Lung (tissue), 13 donors: Measurements from ENCODE around the gene GTF2E1. TPM values are rescaled to one million over a fixed set of nuclear protein-coding genes. Genes with fewer than 3 reads are reported as not detected.

Experiments used
- ATAC-seq: fragments of 200-7000 bp; cut with Tn5 transposase; one replicate; pipeline ENCODE4 v1.9.1; 2020; ENCODE audit warnings: moderate number of reproducible peaks; ENCODE audit not compliant: insufficient read depth, low FRiP score
- DNase-seq, 3 donors: peaks; one replicate each; pipeline ENCODE4 v3.0.0-alpha.2; 2013 to 2017
- H3K27ac ChIP-seq, 2 donors: one replicate each; pipeline ENCODE4 v1.5.1; 2013; ENCODE audit warnings: mild to moderate bottlenecking in 2 of 2, moderate library complexity in 2 of 2, control low read depth in 1 of 2, inconsistent platforms in 1 of 2, low read depth in 1 of 2, low read length in 1 of 2
- H3K27me3 ChIP-seq, 3 donors: one replicate each; pipeline ENCODE4 v1.5.1; 2013; ENCODE audit warnings: low read length in 2 of 3; ENCODE audit not compliant: control insufficient read depth in 3 of 3, insufficient read depth in 3 of 3
- H3K36me3 ChIP-seq, 4 donors: one replicate each; pipeline ENCODE4 v1.5.1; 2013; ENCODE audit warnings: low read length in 4 of 4, mild to moderate bottlenecking in 1 of 4, moderate library complexity in 1 of 4; ENCODE audit not compliant: control insufficient read depth in 4 of 4, insufficient read depth in 4 of 4
- H3K4me1 ChIP-seq, 5 donors: one replicate each; pipeline ENCODE4 v1.5.1; 2013; ENCODE audit warnings: low read length in 5 of 5, mild to moderate bottlenecking in 2 of 5, moderate library complexity in 1 of 5; ENCODE audit not compliant: control insufficient read depth in 5 of 5, insufficient read depth in 5 of 5
- H3K4me3 ChIP-seq: one replicate; pipeline ENCODE4 v1.5.1; 2013; ENCODE audit warnings: mild to moderate bottlenecking, control low read depth, moderate library complexity
- H3K9ac ChIP-seq, 2 donors: one replicate each; pipeline ENCODE4 v1.5.1; 2013; ENCODE audit warnings: low read length in 2 of 2, control low read depth in 1 of 2; ENCODE audit not compliant: insufficient read depth in 1 of 2
- H3K9me3 ChIP-seq, 4 donors: one replicate each; pipeline ENCODE4 v1.5.1; 2013; ENCODE audit warnings: low read length in 3 of 4, mild to moderate bottlenecking in 1 of 4, moderate library complexity in 1 of 4; ENCODE audit not compliant: control insufficient read depth in 4 of 4, insufficient read depth in 3 of 4
- CTCF ChIP-seq: IDR thresholded peaks from 2 replicates; pipeline ENCODE4 v1.5.1; 2012; ENCODE audit warnings: mild to moderate bottlenecking; ENCODE audit errors: control extremely low read depth, extremely low read depth
- WGBS, 2 donors: extraction: QIAGEN DNeasy Blood & Tissue Kit; methylation state at CpG; one replicate each; pipeline ENCODE4 v1.1.7; 2013; 5-methylcytosine and 5-hydroxymethylcytosine counted together
- polyA plus RNA-seq, 2 donors: library from polyadenylated mRNA; stranded (reverse); fragments of 200-250 nt; gene quantifications; one replicate each; pipeline ENCODE4 v1.2.1, GENCODE V29; 2013
- small RNA-seq: library from RNA; depleted of rRNA; stranded (forward); fragments of <200 nt; gene quantifications from one replicate; pipeline ENCODE3, GENCODE V24; 2014; ENCODE audit warnings: low replicate concordance
- total RNA-seq, 2 donors: library from RNA; depleted of rRNA in 1 of 2; stranded (reverse); fragments of >200 nt in 1 of 2; gene quantifications; one replicate each; pipeline ENCODE4 v1.2.1, GENCODE V29; 2014 to 2021
- donor health status: control.
- donor health status: control.
- donor health status: Bipolar disorder and iron deficiency.
- donor health status: healthy.
- donor health status: DM: yes; HTN: yes; CAD: no.

GTF2E1 gene
- total and polyA plus RNA-seq, 4 donors: 4.1 to 14.8 (median 10.1) TPM

DNA sequence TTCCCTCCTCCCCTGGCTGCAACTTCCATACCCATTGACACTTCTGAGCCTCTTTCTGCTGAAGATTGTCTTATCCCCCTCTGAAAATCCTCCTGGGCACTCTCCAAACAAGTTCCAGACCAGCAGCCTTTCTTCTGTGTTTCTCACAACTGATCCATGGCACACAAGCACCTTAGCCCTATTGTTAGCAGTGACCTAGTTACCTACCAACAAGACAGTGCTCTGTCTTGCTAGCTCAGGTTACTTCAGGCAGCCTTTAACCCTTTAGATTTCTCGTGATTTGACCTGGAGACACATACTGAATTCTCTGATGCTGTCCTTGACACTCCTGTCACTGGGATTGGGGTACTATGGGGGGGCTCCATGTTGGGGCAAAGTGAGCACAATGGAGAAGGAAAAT is 82.1 kb downstream of the GTF2E1 start:
- TF ChIP-seq CTCF: no peak

DNA sequence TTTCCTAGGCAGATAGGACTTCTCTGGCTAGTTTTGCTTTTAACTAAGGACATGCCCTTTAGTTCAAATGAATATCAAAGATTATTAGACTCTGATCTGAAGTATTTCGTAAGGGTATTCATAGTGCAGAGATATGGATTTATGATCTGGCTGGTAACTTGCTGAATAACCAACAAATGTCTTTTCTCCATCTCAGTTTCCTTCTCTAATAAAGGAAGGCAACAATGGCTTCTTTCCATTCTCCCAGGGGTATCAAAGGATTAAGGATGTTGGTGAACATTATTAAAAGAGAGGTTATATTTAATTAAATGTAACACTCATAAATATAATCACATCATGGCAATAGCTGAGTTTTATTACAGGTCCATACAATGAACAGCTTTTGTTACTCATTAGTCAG is 86.3 kb downstream of the GTF2E1 start:
- Histone ChIP-seq H3K9me3 (no peaks in the 10 kb centered on the region), H3K9ac (no peak overlapping the region), H3K36me3 (no peaks in the 10 kb centered on the region), H3K4me3 (no peak overlapping the region), H3K4me1 (no peaks in the 10 kb centered on the region), H3K27ac (no peak overlapping the region), H3K27me3 (no peaks in the 10 kb centered on the region)
- DNase-seq: no peak
- no peak for TF ChIP-seq CTCF
- no peak for ATAC-seq
- 76 to 80% methylated on average over 1 of the region's 1 CpG for WGBS, 2 donors

More for the DNA sequence above, 82.1 kb downstream of the GTF2E1 start:
- DNase-seq: no peak
- WGBS, 2 donors: 24 to 39% methylated on average over 1 of the region's 1 CpG
- no peaks in the 10 kb centered on the region for H3K27me3 ChIP-seq
- H3K4me3 ChIP-seq: no peak overlapping the region
- H3K36me3 ChIP-seq: no peaks in the 10 kb centered on the region
- no peak overlapping the region for H3K27ac ChIP-seq
- no peaks in the 10 kb centered on the region for H3K9me3 ChIP-seq
- H3K4me1 ChIP-seq: no peaks in the 10 kb centered on the region
- ATAC-seq: no peak
- no peak overlapping the region for H3K9ac ChIP-seq

DNA sequence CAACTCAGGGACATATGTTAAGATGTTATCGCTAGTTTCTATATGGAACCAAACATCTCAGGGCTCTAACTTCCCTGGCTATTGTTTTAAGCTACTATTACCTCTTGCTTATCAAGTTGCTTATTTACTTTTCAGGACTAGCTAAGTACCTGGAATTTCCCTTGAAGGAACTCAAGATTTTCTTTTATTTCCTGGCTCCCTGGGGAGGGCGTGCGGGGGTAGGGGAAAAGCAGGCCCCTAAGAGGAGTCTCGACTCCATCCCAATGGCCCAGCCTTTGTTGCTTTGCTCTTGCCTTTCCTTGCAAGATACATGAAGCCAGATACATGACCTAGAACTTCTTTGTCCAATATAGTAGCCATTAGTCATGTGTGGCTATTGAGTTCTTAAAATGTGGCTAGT is 88.5 kb downstream of the GTF2E1 start:
- H3K27ac ChIP-seq: no peak overlapping the region
- H3K27me3 ChIP-seq: no peaks in the 10 kb centered on the region
- ATAC-seq: no peak
- H3K9me3 ChIP-seq: no peaks in the 10 kb centered on the region
- H3K4me3 ChIP-seq: no peak overlapping the region
- no peak for TF ChIP-seq CTCF
- DNase-seq: no peak
- H3K9ac ChIP-seq: no peak overlapping the region
- no peaks in the 10 kb centered on the region for H3K36me3 ChIP-seq
- H3K4me1 ChIP-seq: no peaks in the 10 kb centered on the region
- 61 to 81% methylated on average over 4 of the region's 4 CpGs for WGBS, 2 donors

Small RNA genes within 50 kb of the gene (small RNA-seq; reads per million reads assigned to genes)
- gene MTCO1P29: not detected
- gene MTCO2P29: not detected

Other genes with a start within 250 kb of the GTF2E1 start
- 10 to 100 TPM; 73.4 to 86.8 TPM for gene NDUFB4, start 146.4 kb upstream of the GTF2E1 start, total RNA-seq
- gene NDUFB4, start 146.4 kb upstream of the GTF2E1 start, polyA plus RNA-seq: 100 to 1,000 TPM; 119 to 341 TPM
- 1 to 10 TPM; 1.8 to 2.2 TPM for gene HGD, start 60.5 kb upstream of the GTF2E1 start, total RNA-seq
- gene HGD, start 60.5 kb upstream of the GTF2E1 start, polyA plus RNA-seq: 1 to 10 TPM; 2.4 to 2.6 TPM
- gene RABL3, start 228 bp upstream of the GTF2E1 start, total RNA-seq: 10 to 100 TPM; 13.2 to 17.1 TPM
- 10 to 100 TPM in 1 of 2 donors, 1 to 10 TPM in 1; 4.3 to 14.8 TPM for gene RABL3, start 228 bp upstream of the GTF2E1 start, polyA plus RNA-seq
- under 1 TPM in 1 of 2 donors, not detected in 1; 0.26 TPM for gene STXBP5L, start 165.5 kb downstream of the GTF2E1 start, total RNA-seq
- gene STXBP5L, start 165.5 kb downstream of the GTF2E1 start, polyA plus RNA-seq: not detected